ENCODE results near the gene ZMIZ2. TPM values are rescaled to one million over a fixed set of nuclear protein-coding genes. Genes with fewer than 3 reads are reported as not detected.
A peak's percentile ranks its signal among the peaks of the same experiment; 100 is the strongest.

Gene ZMIZ2
- total and polyA plus RNA-seq, 4 donors = 4.4 to 11.6 (median 7.7) TPM

- DNase-seq (ENCODE audit: low spot score) = peak; percentile 58
- no peak overlapping the region for H3K27ac ChIP-seq (ENCODE audit: low read depth in 1 of 2, low read length in 2 of 2)
- H3K36me3 ChIP-seq (ENCODE audit: control insufficient read depth in 4 of 4, insufficient read depth in 3 of 4, low read depth in 1 of 4, low read length in 3 of 4) = peaks cover 8 to 36% (median 11%) of the 10 kb centered on the region in 4 donors
- no peaks in the 10 kb centered on the region for H3K27me3 ChIP-seq (ENCODE audit: control insufficient read depth in 4 of 4, insufficient read depth in 4 of 4, low read length in 3 of 4)
- H3K9ac ChIP-seq (ENCODE audit: low read depth in 1 of 2, low read length in 2 of 2) = no peak overlapping the region
- 53% methylated on average over 12 of the region's 12 CpGs for WGBS
- peaks cover 9 to 57% (median 48%) of the 10 kb centered on the region in 4 donors for H3K4me1 ChIP-seq (ENCODE audit: control insufficient read depth in 4 of 4, insufficient read depth in 4 of 4, low read length in 3 of 4)
- H3K9me3 ChIP-seq (ENCODE audit: control insufficient read depth in 4 of 4, low read length in 3 of 4) = no peaks in the 10 kb centered on the region
- TF ChIP-seq RXRA (IDR thresholded peaks at IDR 0.05) = peak in 1 of 2 donors; percentile 24
- TF ChIP-seq TAF1 (conservative IDR thresholded peaks at IDR 0.05) = no peak
- no peak overlapping the region for H3K4me3 ChIP-seq (ENCODE audit: low read depth in 1 of 3, low read length in 3 of 3)
Measured at GRCh38 chr7:44767912-44768627, 19.4 kb downstream of the ZMIZ2 start.

GRCh38 chr7:44768628-44769371 is 20.2 kb downstream of the ZMIZ2 start:
- H3K9me3 ChIP-seq (ENCODE audit: control insufficient read depth in 4 of 4, low read length in 3 of 4) = no peaks in the 10 kb centered on the region
- H3K27ac ChIP-seq (ENCODE audit: low read depth in 1 of 2, low read length in 2 of 2) = no peak overlapping the region
- WGBS = 71% methylated on average over 11 of the region's 11 CpGs
- peak; percentile 33 for DNase-seq (ENCODE audit: low spot score)
- H3K27me3 ChIP-seq (ENCODE audit: control insufficient read depth in 4 of 4, insufficient read depth in 4 of 4, low read length in 3 of 4) = no peaks in the 10 kb centered on the region
- no peak overlapping the region for H3K4me3 ChIP-seq (ENCODE audit: low read depth in 1 of 3, low read length in 3 of 3)
- TF ChIP-seq NR2F2 (IDR thresholded peaks at IDR 0.05) (no peak), HNF4A (conservative IDR thresholded peaks at IDR 0.05) (no peak), RAD21 (IDR thresholded peaks at IDR 0.05) (no peak), JUND (IDR thresholded peaks at IDR 0.05) (no peak), YY1 (IDR thresholded peaks at IDR 0.05) (no peak), SP1 (IDR thresholded peaks at IDR 0.05) (no peak), FOXA2 (IDR thresholded peaks at IDR 0.05) (no peak), ATF3 (IDR thresholded peaks at IDR 0.05) (no peak), REST (IDR thresholded peaks at IDR 0.05) (no peak), CTCF (IDR thresholded peaks at IDR 0.05; ENCODE audit: low read depth, low read length, missing input control) (no peak), RXRA (IDR thresholded peaks at IDR 0.05) (no peak), MAX (IDR thresholded peaks at IDR 0.05) (no peak), FOXA1 (IDR thresholded peaks at IDR 0.05) (no peak), GABPA (IDR thresholded peaks at IDR 0.05 in 1 of 2, conservative IDR thresholded peaks at IDR 0.05 in 1 of 2) (no peak), TAF1 (conservative IDR thresholded peaks at IDR 0.05) (no peak), ZBTB33 (IDR thresholded peaks at IDR 0.05) (no peak), EGR1 (IDR thresholded peaks at IDR 0.05; ENCODE audit: low read depth in 2 of 2) (no peak), HNF4G (IDR thresholded peaks at IDR 0.05) (no peak)
- peaks cover 9 to 55% (median 48%) of the 10 kb centered on the region in 4 donors for H3K4me1 ChIP-seq (ENCODE audit: control insufficient read depth in 4 of 4, insufficient read depth in 4 of 4, low read length in 3 of 4)
- H3K9ac ChIP-seq (ENCODE audit: low read depth in 1 of 2, low read length in 2 of 2) = no peak overlapping the region
- peaks cover 4 to 29% (median 9%) of the 10 kb centered on the region in 4 donors for H3K36me3 ChIP-seq (ENCODE audit: control insufficient read depth in 4 of 4, insufficient read depth in 3 of 4, low read depth in 1 of 4, low read length in 3 of 4)
